Measurements from ENCODE around the gene MAMSTR. TPM values are rescaled to one million over a fixed set of nuclear protein-coding genes. Genes with fewer than 3 reads are reported as not detected.

MAMSTR gene
- total RNA-seq, 1 donor from 2014 or later = 3.4 TPM

DNA sequence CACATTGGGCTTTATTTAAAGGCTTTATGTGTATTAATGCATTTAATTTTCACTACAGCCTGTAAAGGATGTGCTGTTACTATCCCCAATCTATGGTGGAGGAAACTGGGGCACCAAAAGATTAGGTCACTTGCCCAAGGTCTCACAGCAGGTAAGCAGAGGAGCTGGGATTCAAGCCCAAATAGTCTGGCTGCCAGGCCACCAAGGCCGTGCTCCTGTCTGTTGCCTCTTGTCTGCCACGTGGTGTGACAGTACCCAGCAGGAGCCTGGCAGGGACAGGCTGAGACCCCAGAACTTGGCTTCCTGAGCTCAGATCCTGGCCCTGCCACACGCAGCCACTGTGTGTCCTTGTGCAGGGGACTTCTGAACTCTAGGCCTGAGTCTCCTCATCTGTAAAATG, 51.2 kb downstream of the MAMSTR start:
- no peaks in the 10 kb centered on the region for H3K4me1 ChIP-seq
- intact Hi-C loops (cut with DNase I) = no loop called here
- no peak for TF ChIP-seq CTCF (IDR thresholded peaks at IDR 0.05)
- TF ChIP-seq POLR2AphosphoS5 (IDR thresholded peaks at IDR 0.05; ENCODE audit: insufficient read depth in 1 of 2, low read depth in 1 of 2) = no peak
- TF ChIP-seq POLR2A (IDR thresholded peaks at IDR 0.05) = no peak
- no peaks in the 10 kb centered on the region for H3K9me3 ChIP-seq
- no peaks in the 10 kb centered on the region for H3K36me3 ChIP-seq
- no peak overlapping the region for H3K4me3 ChIP-seq
- H3K27ac ChIP-seq = no peak overlapping the region
- H3K27me3 ChIP-seq = no peaks in the 10 kb centered on the region
- DNase-seq (ENCODE audit: extremely low spot score in 2 of 2) = no peak

DNA sequence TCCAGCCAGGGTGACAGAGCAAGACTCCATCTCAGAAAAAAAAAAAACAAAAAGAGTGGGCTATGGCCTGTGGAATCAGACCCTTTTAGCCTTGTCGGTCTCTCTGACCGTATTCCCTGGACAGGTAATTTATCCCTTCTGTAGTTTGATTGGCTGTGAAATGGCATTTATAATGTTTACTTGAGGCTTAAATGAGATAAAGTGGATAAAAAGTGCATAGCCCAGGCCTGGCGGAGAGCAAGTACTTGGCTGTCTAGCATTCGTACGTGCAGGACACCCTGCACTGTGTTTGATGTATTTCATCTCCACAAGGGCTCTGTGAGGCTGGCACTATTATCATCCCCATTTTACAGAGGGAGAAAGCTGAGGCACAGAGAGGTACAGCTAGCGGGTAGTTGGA, 53.7 kb downstream of the MAMSTR start:
- Histone ChIP-seq H3K9me3 (no peaks in the 10 kb centered on the region), H3K27me3 (no peaks in the 10 kb centered on the region), H3K4me3 (no peak overlapping the region), H3K36me3 (no peaks in the 10 kb centered on the region), H3K27ac (no peak overlapping the region), H3K4me1 (no peaks in the 10 kb centered on the region)
- DNase-seq (ENCODE audit: extremely low spot score in 2 of 2) = no peak
- intact Hi-C loops (cut with DNase I) = no loop called here
- no peak for TF ChIP-seq CTCF (IDR thresholded peaks at IDR 0.05)
- TF ChIP-seq POLR2A (IDR thresholded peaks at IDR 0.05) = no peak
- TF ChIP-seq POLR2AphosphoS5 (IDR thresholded peaks at IDR 0.05; ENCODE audit: insufficient read depth in 1 of 2, low read depth in 1 of 2) = no peak

GRCh38 chr19:48664476-48664875, 55.0 kb downstream of the MAMSTR start:
- Histone ChIP-seq H3K4me3 (no peak overlapping the region), H3K9me3 (no peaks in the 10 kb centered on the region), H3K27ac (no peak overlapping the region), H3K4me1 (no peaks in the 10 kb centered on the region), H3K36me3 (no peaks in the 10 kb centered on the region), H3K27me3 (no peaks in the 10 kb centered on the region)
- DNase-seq (ENCODE audit: extremely low spot score in 2 of 2) = no peak
- TF ChIP-seq CTCF (IDR thresholded peaks at IDR 0.05) = no peak
- no peak for TF ChIP-seq POLR2A (IDR thresholded peaks at IDR 0.05)
- TF ChIP-seq POLR2AphosphoS5 (IDR thresholded peaks at IDR 0.05; ENCODE audit: insufficient read depth in 1 of 2, low read depth in 1 of 2) = no peak
- intact Hi-C loops (cut with DNase I) = no loop called here

- Histone ChIP-seq H3K36me3 (no peaks in the 10 kb centered on the region), H3K27me3 (no peaks in the 10 kb centered on the region), H3K4me1 (no peaks in the 10 kb centered on the region), H3K9me3 (no peaks in the 10 kb centered on the region), H3K27ac (no peak overlapping the region), H3K4me3 (no peak overlapping the region)
- TF ChIP-seq POLR2A (IDR thresholded peaks at IDR 0.05) = no peak
- no peak for TF ChIP-seq POLR2AphosphoS5 (IDR thresholded peaks at IDR 0.05; ENCODE audit: insufficient read depth in 1 of 2, low read depth in 1 of 2)
- no peak for TF ChIP-seq CTCF (IDR thresholded peaks at IDR 0.05)
- intact Hi-C loops (cut with DNase I) = no loop called here
- no peak for DNase-seq (ENCODE audit: extremely low spot score in 2 of 2)
These were observed 55.9 kb downstream of the MAMSTR start for GRCh38 chr19:48663667-48664066.

Other genes starting within 250 kb of the MAMSTR start
- gene LMTK3, start 207.9 kb downstream of the MAMSTR start, total RNA-seq = 1.7 TPM
- gene SULT2B1, start 167.6 kb downstream of the MAMSTR start, total RNA-seq = 43.0 TPM
- gene SPACA4, start 113.0 kb downstream of the MAMSTR start, total RNA-seq = 3.9 TPM
- 3.2 TPM for gene FAM83E, start 104.6 kb downstream of the MAMSTR start, total RNA-seq
- gene RPL18, start 100.5 kb downstream of the MAMSTR start, total RNA-seq = 2,346 TPM
- 19.9 TPM for gene SPHK2, start 100.2 kb downstream of the MAMSTR start, total RNA-seq
- gene DBP, start 82.3 kb downstream of the MAMSTR start, total RNA-seq = 4.9 TPM
- gene CA11, start 73.5 kb downstream of the MAMSTR start, total RNA-seq = 7.9 TPM
- gene NTN5, start 46.7 kb downstream of the MAMSTR start, total RNA-seq = 0.98 TPM
- 6.1 TPM for gene FUT2, start 23.8 kb downstream of the MAMSTR start, total RNA-seq
- gene RASIP1, start 20.9 kb upstream of the MAMSTR start, total RNA-seq = 31.2 TPM
- gene IZUMO1, start 27.2 kb upstream of the MAMSTR start, total RNA-seq = 2.2 TPM
- 6.4 TPM for gene FUT1, start 32.9 kb upstream of the MAMSTR start, total RNA-seq
- gene FGF21, start 35.8 kb upstream of the MAMSTR start, total RNA-seq = not detected
- 41.5 TPM for gene BCAT2, start 91.3 kb upstream of the MAMSTR start, total RNA-seq
- gene HSD17B14, start 116.8 kb upstream of the MAMSTR start, total RNA-seq = 19.2 TPM
- gene PLEKHA4, start 148.9 kb upstream of the MAMSTR start, total RNA-seq = 37.1 TPM
- 52.1 TPM for gene PPP1R15A, start 152.7 kb upstream of the MAMSTR start, total RNA-seq
- not detected for gene TULP2, start 179.0 kb upstream of the MAMSTR start, total RNA-seq
- gene NUCB1, start 180.6 kb upstream of the MAMSTR start, total RNA-seq = 151 TPM
- gene DHDH, start 214.0 kb upstream of the MAMSTR start, total RNA-seq = not detected
- 52.3 TPM for gene BAX, start 235.2 kb upstream of the MAMSTR start, total RNA-seq
- gene FTL, start 245.6 kb upstream of the MAMSTR start, total RNA-seq = 4,380 TPM